Skeletal muscle satellite cell (primary cell): ENCODE results near the gene TMEM106C.

Experiments
- H3K27me3 ChIP-seq: 2 replicates; pipeline ENCODE4 v1.7.0; 2013; ENCODE audit warnings: low read length; ENCODE audit not compliant: control insufficient read depth, insufficient read depth
- H3K36me3 ChIP-seq: 2 replicates; pipeline ENCODE4 v1.7.0; 2013; ENCODE audit warnings: mild to moderate bottlenecking, control low read depth, low read length; ENCODE audit not compliant: insufficient read depth
- H3K4me1 ChIP-seq: 2 replicates; pipeline ENCODE4 v1.7.0; 2013; ENCODE audit warnings: low read length; ENCODE audit not compliant: control insufficient read depth, insufficient read depth
- H3K4me2 ChIP-seq: 2 replicates; pipeline ENCODE4 v1.7.0; 2013; ENCODE audit warnings: mild to moderate bottlenecking, low read length
- H3K4me3 ChIP-seq: 2 replicates; pipeline ENCODE4 v1.7.0; 2013; ENCODE audit warnings: low read length
- H3K9ac ChIP-seq: 2 replicates; pipeline ENCODE4 v1.7.0; 2013; ENCODE audit warnings: mild to moderate bottlenecking, low read depth, low read length, moderate library complexity
- H3K9me3 ChIP-seq: replicated peaks from 2 replicates; pipeline ENCODE4 v1.7.0; 2013; ENCODE audit warnings: mild to moderate bottlenecking, control low read depth, low read length

Gene TMEM106C

DNA sequence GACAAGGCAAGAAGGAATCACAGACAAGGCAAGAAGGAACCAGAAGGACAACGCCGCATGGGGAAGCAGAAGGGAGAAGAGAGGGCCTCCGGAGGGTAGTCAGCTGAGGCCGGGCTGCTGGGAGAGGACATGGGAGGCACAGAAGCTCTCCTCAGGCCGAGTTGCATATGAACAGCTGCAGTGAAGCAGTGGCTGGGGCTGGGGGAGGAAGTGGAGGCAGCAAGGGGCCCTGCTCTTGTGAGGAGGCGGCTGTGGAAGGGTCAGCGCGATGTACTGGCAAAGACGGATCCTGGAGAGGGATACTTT, 22.0 kb upstream of the TMEM106C start:
- H3K36me3 ChIP-seq, result no peaks in the 10 kb centered on the region
- peaks cover 11% of the 10 kb centered on the region for H3K27me3 ChIP-seq
- H3K4me3 ChIP-seq, result no peak overlapping the region

DNA sequence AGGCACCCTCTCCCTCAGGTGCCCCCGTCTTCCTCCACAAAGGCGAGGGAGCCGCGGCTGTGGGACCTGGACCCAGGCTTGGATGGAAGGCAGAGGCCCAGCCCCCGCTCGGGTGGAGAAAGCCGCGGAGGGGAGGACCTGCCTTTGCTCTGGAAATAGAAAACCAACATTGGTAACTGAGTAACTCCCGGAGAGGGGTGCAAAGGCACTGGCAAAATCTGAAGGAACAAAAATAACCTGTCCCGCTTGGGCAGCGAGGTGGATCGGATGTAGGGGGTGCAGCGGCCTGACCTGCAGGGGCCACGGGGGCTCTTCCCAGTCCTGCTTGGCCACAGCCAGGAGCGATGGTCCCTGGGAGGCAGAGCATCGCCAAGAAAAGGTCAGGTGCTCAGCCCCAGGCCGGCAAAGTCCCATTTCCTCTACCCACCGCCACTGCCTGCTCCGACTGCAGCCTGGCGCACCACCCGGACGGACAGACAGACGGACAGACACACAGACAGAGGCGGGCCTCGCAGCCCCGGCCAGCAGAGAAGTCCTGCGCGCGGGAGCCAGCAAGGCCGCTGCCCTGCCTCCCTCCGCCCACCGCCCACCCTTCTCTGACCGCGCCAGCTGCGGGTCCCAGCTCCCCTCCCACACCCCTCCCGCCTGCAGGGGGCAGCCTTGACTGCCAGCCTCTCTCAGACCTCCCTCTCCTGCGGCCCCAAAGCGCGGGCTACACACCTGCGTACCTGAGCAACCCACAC, 21.4 kb upstream of the TMEM106C start:
- Histone ChIP-seq H3K9ac (no peak overlapping the region), H3K9me3 (no peaks in the 10 kb centered on the region), H3K4me1 (peaks cover 19% of the 10 kb centered on the region), H3K4me2 (no peak overlapping the region), H3K4me3 (no peak overlapping the region), H3K27me3 (peaks cover 11% of the 10 kb centered on the region), H3K36me3 (no peaks in the 10 kb centered on the region)

More for the DNA sequence above, 22.0 kb upstream of the TMEM106C start:
- Histone ChIP-seq H3K9ac (no peak overlapping the region), H3K4me2 (no peak overlapping the region), H3K4me1 (peaks cover 13% of the 10 kb centered on the region), H3K9me3 (no peaks in the 10 kb centered on the region)

DNA sequence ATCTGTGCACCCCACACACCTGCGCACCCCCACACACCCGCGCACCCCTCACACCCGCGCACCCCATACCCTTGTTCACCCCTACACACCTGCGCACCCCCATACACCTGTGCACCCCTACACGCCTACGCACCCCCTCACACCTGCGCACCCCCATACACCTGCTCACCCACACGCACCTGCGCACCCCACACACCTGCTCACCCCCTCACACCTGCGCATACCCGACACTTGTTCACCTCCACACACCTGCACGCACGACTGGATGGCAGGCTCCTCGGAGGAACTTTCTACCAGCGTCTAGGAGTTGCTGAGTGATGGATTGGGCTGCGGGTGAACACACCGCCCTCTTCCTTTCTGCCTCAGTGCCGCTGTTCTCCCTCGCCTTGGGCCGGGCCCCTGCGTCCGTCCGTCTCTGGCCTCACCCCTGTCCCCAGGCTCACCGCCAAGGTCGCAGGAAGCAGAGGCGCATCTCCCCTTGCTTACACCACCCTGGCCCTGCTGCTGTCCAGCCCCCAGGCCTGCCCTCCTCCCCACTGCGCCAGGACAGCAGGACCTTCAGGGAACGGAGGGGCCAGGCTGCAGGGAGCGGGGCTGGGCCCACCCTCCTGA, 20.7 kb upstream of the TMEM106C start:
- Histone ChIP-seq H3K27me3 (peaks cover 11% of the 10 kb centered on the region), H3K9ac (no peak overlapping the region), H3K9me3 (no peaks in the 10 kb centered on the region), H3K4me2 (no peak overlapping the region), H3K36me3 (no peaks in the 10 kb centered on the region), H3K4me1 (peaks cover 20% of the 10 kb centered on the region), H3K4me3 (no peak overlapping the region)

DNA sequence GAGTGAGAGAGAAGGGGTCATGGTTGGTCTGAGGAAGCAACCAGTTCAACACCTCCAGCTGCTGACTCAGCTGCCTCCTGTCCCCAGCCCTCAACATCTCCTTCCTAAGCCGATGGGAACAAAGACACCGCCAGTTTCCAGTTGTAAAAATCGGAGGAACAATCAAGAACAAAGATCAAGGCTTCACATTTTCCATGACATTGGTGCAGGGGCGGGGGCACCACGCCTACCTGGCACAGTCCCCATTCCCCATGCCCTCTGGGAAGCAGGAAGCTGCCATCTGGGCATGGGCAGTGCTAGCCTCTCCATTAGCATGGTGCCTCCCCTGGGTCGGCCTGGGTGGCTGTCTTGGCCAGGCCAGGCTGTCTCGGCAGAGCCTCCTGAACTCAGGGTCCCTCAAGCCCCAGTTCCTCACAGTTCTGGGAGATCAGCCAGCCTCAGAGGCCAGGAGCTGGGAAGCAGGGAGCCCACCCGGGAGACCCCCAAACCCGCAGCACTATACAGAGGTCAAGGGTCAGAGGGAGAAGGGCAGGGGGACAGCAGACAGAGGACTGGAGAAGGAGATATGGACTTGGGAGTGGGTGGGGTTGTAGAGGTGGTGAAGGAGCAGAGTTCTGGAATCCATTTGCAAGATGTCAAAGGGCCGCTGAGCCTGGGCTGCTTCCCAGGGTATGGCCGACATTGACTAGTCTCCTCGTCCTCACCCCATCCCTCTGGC, 19.6 kb upstream of the TMEM106C start:
- Histone ChIP-seq H3K4me1 (peaks cover 10% of the 10 kb centered on the region), H3K27me3 (peaks cover 11% of the 10 kb centered on the region), H3K4me2 (no peak overlapping the region), H3K36me3 (no peaks in the 10 kb centered on the region), H3K4me3 (no peak overlapping the region), H3K9me3 (no peaks in the 10 kb centered on the region), H3K9ac (no peak overlapping the region)

DNA sequence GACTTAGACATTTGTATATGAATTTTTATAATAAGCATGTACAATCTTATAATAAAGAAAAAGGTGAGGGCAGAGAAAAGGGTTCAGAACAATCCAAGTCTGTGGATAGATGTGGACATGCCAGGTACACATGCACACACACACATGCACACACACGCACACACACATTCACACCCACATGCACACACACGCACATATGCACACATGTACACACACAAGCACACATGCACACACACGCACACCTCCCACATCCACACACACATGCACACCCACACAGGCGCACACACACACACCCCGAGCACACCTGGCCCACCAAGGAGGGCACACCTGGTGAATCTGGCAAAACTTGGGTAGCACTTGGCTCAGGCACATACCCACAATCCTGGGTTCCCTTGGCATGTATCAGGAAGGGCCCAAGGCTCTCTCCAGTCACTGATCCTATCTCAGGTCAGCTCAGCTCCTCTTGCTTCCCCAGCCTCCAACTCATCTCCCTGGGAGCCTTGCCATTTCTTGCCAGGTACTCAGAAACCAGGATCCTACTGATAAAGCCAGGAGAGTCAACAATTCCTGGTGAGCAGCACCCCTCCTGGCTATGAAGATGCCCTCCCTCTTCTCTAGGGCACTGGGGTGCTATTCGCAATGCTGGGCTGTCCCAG, 18.6 kb upstream of the TMEM106C start:
- Histone ChIP-seq H3K4me1 (peaks cover 14% of the 10 kb centered on the region), H3K4me3 (no peak overlapping the region), H3K36me3 (no peaks in the 10 kb centered on the region), H3K9me3 (no peaks in the 10 kb centered on the region), H3K4me2 (no peak overlapping the region), H3K27me3 (peaks cover 11% of the 10 kb centered on the region), H3K9ac (no peak overlapping the region)

DNA sequence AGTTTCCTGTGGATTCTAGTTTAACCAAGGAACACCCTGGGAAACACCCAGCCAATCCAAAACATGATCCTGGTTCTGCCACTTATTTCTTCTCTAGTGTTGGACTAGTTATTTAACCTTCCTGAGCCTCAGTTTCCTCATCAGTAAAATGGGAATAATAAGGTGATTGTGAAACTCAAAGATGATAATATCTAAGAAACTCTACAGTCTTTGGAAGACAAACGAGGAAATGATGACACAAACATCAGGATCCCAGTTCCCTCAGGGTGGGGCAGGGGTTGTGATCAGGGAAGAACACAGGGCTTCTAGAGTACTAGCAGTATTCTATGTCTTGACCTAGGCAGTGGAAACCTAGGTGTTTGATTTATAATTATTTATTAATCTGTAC, 18.1 kb upstream of the TMEM106C start:
- Histone ChIP-seq H3K27me3 (peaks cover 11% of the 10 kb centered on the region), H3K4me2 (no peak overlapping the region), H3K9ac (no peak overlapping the region), H3K4me3 (no peak overlapping the region), H3K4me1 (peaks cover 14% of the 10 kb centered on the region), H3K36me3 (no peaks in the 10 kb centered on the region), H3K9me3 (no peaks in the 10 kb centered on the region)

DNA sequence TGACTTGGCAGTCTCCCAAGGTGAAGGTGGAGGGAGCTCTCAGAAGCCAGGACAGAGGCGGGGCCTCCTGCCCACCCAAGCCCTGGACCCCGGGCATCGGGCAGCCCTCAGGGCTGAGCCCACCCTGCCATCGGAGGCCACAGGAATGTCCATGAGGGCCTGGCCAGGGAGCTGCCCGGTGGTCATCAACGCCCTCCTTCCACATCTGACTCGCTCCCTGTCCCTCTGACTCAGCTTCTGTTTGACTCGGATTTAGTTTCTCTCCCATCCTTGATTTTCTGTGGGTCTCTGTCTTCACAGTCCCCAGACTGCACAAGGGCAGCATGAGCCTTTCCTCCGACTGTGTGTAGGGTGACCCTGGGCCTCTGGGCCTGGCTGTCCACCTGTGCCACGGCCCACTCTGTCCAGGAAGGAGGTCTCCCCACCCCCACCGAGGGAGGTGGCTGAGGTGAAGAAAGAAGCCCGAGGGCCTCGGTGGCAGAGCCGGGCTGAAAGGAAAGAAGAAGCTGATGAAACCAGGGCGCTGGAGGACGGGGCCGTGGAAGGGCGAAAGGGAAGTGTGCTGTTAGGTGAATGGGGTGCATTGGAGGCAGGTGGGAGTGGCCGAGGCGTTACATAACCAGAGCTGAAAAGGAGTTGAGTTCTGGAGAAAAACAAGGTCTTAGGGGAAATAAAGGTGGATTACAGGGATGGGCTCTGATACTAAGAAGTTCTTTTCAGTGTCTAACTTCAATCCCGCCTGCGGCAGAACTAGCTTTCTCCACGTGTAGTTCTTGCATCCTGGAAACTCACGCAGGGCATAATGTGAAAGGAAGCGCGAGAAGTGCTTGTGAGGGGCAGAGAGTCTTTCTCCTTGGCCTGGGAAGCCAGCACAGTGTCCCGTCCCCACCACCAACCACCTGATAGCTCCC, 16.7 kb upstream of the TMEM106C start:
- Histone ChIP-seq H3K4me3 (no peak overlapping the region), H3K4me1 (peaks cover 14% of the 10 kb centered on the region)

DNA sequence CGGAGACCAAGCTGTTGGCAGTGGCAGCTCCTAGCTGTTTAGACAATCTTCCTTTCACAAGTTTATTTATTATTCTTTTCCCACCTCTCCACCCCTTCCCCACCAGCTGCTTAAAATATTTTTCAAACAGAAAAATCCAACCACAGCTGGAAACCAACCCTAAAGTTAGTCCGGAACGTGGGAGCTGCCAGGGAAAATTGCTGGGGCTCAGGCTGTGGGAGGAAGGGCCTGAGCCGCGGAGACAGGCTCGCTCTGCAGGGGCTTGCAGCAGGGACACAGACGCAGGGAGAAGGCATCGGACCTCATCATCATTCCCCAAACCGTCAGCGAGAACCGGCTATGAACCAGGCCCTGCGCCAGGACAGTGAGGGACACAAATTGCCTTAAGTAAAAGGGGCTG, 16.1 kb upstream of the TMEM106C start:
- Histone ChIP-seq H3K9me3 (no peaks in the 10 kb centered on the region), H3K27me3 (peaks cover 17% of the 10 kb centered on the region), H3K36me3 (no peaks in the 10 kb centered on the region), H3K4me1 (peaks cover 14% of the 10 kb centered on the region), H3K4me2 (no peak overlapping the region), H3K4me3 (no peak overlapping the region), H3K9ac (no peak overlapping the region)

More for the DNA sequence above, 16.7 kb upstream of the TMEM106C start:
- no peaks in the 10 kb centered on the region for H3K9me3 ChIP-seq
- no peak overlapping the region for H3K4me2 ChIP-seq
- H3K36me3 ChIP-seq, result no peaks in the 10 kb centered on the region
- no peak overlapping the region for H3K9ac ChIP-seq
- peaks cover 10% of the 10 kb centered on the region for H3K27me3 ChIP-seq

DNA sequence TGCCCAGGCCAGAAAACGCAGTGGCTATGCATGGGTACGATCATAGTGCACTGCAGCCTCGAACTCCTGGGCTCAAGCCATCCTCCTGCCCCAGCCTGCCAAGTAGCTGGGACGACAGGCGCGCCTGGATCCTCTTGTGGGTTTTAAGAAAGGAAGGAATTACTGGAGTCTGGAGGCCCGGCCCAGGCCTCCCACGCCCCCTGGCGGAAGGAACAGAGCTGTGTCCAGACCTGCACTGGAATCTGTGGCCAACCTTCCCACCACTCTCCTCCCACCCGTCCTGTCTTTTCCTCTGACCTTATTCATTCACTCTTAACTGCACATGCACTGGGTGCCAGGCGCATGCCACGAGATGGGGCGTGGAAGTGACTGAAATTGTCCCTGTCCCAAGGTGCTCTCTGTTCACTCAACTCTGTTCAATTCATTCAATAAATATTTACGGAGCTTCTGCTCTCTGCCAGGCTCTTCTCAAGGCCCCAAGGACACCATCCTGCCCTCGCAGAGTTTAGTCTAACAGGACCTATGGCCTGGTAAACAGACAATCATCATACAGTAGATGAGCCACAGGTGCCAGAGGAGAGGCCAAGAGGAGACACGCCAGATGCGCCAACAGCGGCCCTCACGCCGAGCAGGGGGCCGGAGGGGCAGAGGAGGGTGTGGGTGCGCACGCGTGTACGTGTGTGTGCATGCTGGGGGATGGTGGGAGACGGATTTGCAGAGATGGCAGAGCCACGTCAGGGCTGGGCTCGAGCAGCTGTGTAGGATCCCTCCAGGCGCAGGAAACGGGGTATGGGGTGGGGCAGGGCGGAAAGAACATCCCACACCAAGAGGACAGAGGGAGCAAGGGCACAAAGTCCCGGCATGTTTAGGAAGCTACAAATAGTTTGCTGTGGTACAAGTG, 13.7 kb upstream of the TMEM106C start:
- no peaks in the 10 kb centered on the region for H3K36me3 ChIP-seq
- peaks cover 32% of the 10 kb centered on the region for H3K27me3 ChIP-seq
- H3K9ac ChIP-seq, result no peak overlapping the region
- H3K9me3 ChIP-seq, result no peaks in the 10 kb centered on the region
- no peak overlapping the region for H3K4me2 ChIP-seq
- peaks cover 14% of the 10 kb centered on the region for H3K4me1 ChIP-seq
- no peak overlapping the region for H3K4me3 ChIP-seq

DNA sequence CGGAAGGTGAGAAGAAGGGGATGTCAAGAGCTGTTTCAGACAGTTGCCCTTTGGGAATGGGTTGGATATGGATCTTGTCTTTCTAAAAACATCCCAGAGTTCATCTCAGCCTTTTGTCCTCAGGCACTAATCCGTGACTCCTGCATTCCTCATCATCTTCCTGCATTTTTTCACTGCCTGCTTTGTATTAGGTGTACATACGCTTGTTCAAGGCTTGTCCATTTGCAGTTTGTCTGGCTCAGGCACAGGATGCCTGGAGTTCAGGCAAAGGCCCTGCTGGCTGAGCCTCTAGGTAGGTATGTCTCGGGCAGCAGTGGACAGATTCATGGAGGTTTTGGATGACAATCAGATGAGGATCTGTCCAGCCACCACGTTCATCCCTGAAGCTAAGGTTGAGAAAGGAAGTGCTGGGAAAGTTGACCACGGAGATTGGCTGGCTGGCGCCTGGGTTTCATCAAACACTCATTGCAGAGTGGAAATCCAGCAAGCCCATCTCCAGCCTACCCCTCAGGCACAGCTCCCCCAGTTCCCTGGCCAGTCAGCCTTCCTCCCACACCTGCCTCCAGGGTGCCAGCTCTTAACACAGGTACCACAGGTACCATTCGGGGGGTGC, 12.4 kb upstream of the TMEM106C start:
- Histone ChIP-seq H3K9ac (no peak overlapping the region), H3K36me3 (no peaks in the 10 kb centered on the region), H3K4me2 (no peak overlapping the region), H3K4me3 (no peak overlapping the region), H3K9me3 (no peaks in the 10 kb centered on the region), H3K4me1 (peaks cover 14% of the 10 kb centered on the region), H3K27me3 (peaks cover 43% of the 10 kb centered on the region)
